Keratinocyte (primary cell): ENCODE data around the gene YWHAH. TPM values are rescaled to one million over a fixed set of nuclear protein-coding genes. Genes with fewer than 3 reads are reported as not detected.
A peak's percentile ranks its signal among the peaks of the same experiment; 100 is the strongest.

ENCODE experiments used
- DNase-seq: peaks from one replicate; pipeline ENCODE4 v3.0.0-alpha.2; 2011; ENCODE audit warnings: low read depth, missing footprints, low spot score
- FAIRE-seq: peaks from 2 replicates; lab custom pipeline; 2011; peaks lifted over from hg19 to GRCh38; lab: Jason Lieb, UNC
- H2AFZ ChIP-seq: 2 replicates; pipeline ENCODE4 v1.6.0; 2012; ENCODE audit warnings: low read length, control low read depth, inconsistent platforms; ENCODE audit not compliant: control insufficient read depth
- H3K27ac ChIP-seq: 2 replicates; pipeline ENCODE4 v1.5.1; 2011; ENCODE audit warnings: low read length; ENCODE audit not compliant: control insufficient read depth, insufficient read depth
- H3K27me3 ChIP-seq: 3 replicates; pipeline ENCODE4 v1.6.0; 2011; ENCODE audit warnings: low read length; ENCODE audit not compliant: control insufficient read depth, insufficient read depth; ENCODE audit errors: extremely low read depth
- H3K36me3 ChIP-seq, 2 experiments: 2 replicates in 1 of 2; 3 replicates in 1 of 2; pipeline ENCODE4 v1.5.1; 2011; ENCODE audit warnings: low read length in 2 of 2, mild to moderate bottlenecking in 1 of 2; ENCODE audit not compliant: control insufficient read depth in 2 of 2, insufficient read depth in 2 of 2; ENCODE audit errors: extremely low read depth in 1 of 2
- H3K4me1 ChIP-seq: 3 replicates; pipeline ENCODE4 v1.5.1; 2011; ENCODE audit warnings: low read length; ENCODE audit not compliant: control insufficient read depth, insufficient read depth; ENCODE audit errors: extremely low read depth
- H3K4me2 ChIP-seq: 3 replicates; pipeline ENCODE4 v1.6.0; 2011; ENCODE audit warnings: low read depth, low read length; ENCODE audit not compliant: control insufficient read depth, insufficient read depth; ENCODE audit errors: extremely low read depth
- H3K4me3 ChIP-seq, 3 experiments: fragments of 200-600 bp in 1 of 3; sonication (generic) in 1 of 3; 2 replicates in 2 of 3; 3 replicates in 1 of 3; pipeline ENCODE4 v1.5.1; 2011 to 2016; ENCODE audit warnings: low read length in 3 of 3, mild to moderate bottlenecking in 3 of 3, control low read depth in 2 of 3, inconsistent platforms in 1 of 3, low read depth in 1 of 3, mixed read lengths in 1 of 3, mixed run types in 1 of 3, moderate library complexity in 1 of 3; ENCODE audit not compliant: control insufficient read depth in 2 of 3, insufficient read depth in 2 of 3; ENCODE audit errors: extremely low read depth in 1 of 3
- H3K79me2 ChIP-seq: 2 replicates; pipeline ENCODE4 v1.6.0; 2012; ENCODE audit warnings: low read length; ENCODE audit not compliant: control insufficient read depth, insufficient read depth
- H3K9ac ChIP-seq: 3 replicates; pipeline ENCODE4 v1.6.0; 2011; ENCODE audit warnings: low read length; ENCODE audit not compliant: control insufficient read depth, insufficient read depth; ENCODE audit errors: extremely low read depth
- H3K9me1 ChIP-seq: 3 replicates; pipeline ENCODE4 v1.6.0; 2011; ENCODE audit warnings: low read length; ENCODE audit not compliant: control insufficient read depth, insufficient read depth; ENCODE audit errors: extremely low read depth
- H3K9me3 ChIP-seq: 2 replicates; pipeline ENCODE4 v1.5.1; 2012; ENCODE audit warnings: low read depth, low read length; ENCODE audit not compliant: control insufficient read depth
- H4K20me1 ChIP-seq: 3 replicates; pipeline ENCODE4 v1.6.0; 2011; ENCODE audit warnings: low read length; ENCODE audit not compliant: control insufficient read depth, insufficient read depth; ENCODE audit errors: extremely low read depth
- EZH2 ChIP-seq: IDR thresholded peaks from one replicate; pipeline ENCODE4 v1.6.1; 2012; ENCODE audit warnings: inconsistent platforms, mild to moderate bottlenecking, low read length, moderate library complexity
- dilution Hi-C: fragments of 300-500 bp; cut with MboI; formaldehyde crosslinking; loops from one replicate; pipeline ENCODE4 v1.7.0; 2020; ENCODE audit warnings: low sequenced_read_pairs; ENCODE audit not compliant: extremely low pct_ligation_motif_present
- polyA plus RNA-seq, 5 experiments: library from polyadenylated mRNA; depleted of rRNA in 3 of 5; stranded (reverse) in 3 of 5; stranded (forward) in 1 of 5; unstranded in 1 of 5; fragments of >200 nt; gene quantifications; 1 replicate in 1 of 5; 2 replicates in 3 of 5; 3 replicates in 1 of 5; pipeline versions ENCODE4 v1.2.1 to v1.2.3, GENCODE V29; 2011 to 2012; ENCODE audit warnings: missing spikeins in 2 of 5, low read depth in 1 of 5, low replicate concordance in 1 of 5
- small RNA-seq, 3 experiments: library from RNA; depleted of rRNA; stranded (forward); fragments of <200 nt; gene quantifications; one replicate each; pipeline ENCODE3, GENCODE V24; 2012; ENCODE audit warnings: low read depth in 3 of 3, low replicate concordance in 1 of 3; ENCODE audit not compliant: insufficient read length in 3 of 3
- TF ChIP-seq, protein P1 (sequence below), 3 experiments: IDR thresholded peaks in 1 of 3; conservative IDR thresholded peaks in 1 of 3; optimal IDR thresholded peaks in 1 of 3; 2 replicates in 2 of 3; 3 replicates in 1 of 3; pipeline versions ENCODE3 to v1.5.1; 2011; ENCODE audit warnings: low read length in 3 of 3, mild to moderate bottlenecking in 3 of 3, moderate library complexity in 2 of 3, control low read depth in 1 of 3, inconsistent platforms in 1 of 3; ENCODE audit not compliant: insufficient read depth in 2 of 3; ENCODE audit errors: extremely low read depth in 1 of 3

The YWHAH gene
- polyA plus RNA-seq, 1 donor (not counting 4 experiments of a cell fraction or from before 2014, with no cell fraction given), result 108 TPM

DNA sequence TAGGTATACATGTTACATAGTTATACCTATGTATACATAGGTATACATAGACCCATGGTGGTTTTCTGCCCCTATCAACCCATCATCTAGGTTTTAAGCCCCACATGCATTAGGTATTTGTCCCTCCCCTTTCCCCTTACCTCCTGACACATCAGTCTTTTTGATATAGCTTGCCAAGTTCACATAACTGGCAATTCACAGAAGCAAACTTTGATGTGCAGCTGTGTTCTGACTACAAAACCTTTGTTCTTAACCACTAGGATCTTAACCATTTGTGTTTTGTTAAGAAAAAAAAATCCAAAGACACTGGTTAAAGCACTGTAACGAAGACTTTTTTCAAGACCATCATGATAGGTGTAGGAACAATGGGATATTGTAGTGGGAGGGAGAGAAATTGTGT lies 55.8 kb downstream of the YWHAH start:
- DNase-seq (no peak), FAIRE-seq (no peak)
- Histone ChIP-seq H3K9ac (no peak overlapping the region), H2AFZ (no peak overlapping the region), H3K4me1 (no peaks in the 10 kb centered on the region), H3K79me2 (no peaks in the 10 kb centered on the region), H3K4me3 (no peak overlapping the region), H4K20me1 (no peaks in the 10 kb centered on the region), H3K4me2 (no peak overlapping the region), H3K27ac (no peak overlapping the region), H3K36me3 (no peaks in the 10 kb centered on the region), H3K9me3 (no peaks in the 10 kb centered on the region), H3K27me3 (peaks cover 4% of the 10 kb centered on the region), H3K9me1 (no peaks in the 10 kb centered on the region)
- TF ChIP-seq, protein P1, sequence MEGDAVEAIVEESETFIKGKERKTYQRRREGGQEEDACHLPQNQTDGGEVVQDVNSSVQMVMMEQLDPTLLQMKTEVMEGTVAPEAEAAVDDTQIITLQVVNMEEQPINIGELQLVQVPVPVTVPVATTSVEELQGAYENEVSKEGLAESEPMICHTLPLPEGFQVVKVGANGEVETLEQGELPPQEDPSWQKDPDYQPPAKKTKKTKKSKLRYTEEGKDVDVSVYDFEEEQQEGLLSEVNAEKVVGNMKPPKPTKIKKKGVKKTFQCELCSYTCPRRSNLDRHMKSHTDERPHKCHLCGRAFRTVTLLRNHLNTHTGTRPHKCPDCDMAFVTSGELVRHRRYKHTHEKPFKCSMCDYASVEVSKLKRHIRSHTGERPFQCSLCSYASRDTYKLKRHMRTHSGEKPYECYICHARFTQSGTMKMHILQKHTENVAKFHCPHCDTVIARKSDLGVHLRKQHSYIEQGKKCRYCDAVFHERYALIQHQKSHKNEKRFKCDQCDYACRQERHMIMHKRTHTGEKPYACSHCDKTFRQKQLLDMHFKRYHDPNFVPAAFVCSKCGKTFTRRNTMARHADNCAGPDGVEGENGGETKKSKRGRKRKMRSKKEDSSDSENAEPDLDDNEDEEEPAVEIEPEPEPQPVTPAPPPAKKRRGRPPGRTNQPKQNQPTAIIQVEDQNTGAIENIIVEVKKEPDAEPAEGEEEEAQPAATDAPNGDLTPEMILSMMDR (optimal IDR thresholded peaks at IDR 0.05 in 1 of 3, IDR thresholded peaks at IDR 0.05 in 1 of 3, conservative IDR thresholded peaks at IDR 0.05 in 1 of 3; ENCODE audit: extremely low read depth in 1 of 3, insufficient read depth in 2 of 3, low read length in 3 of 3), result no peak
- no peak for TF ChIP-seq EZH2
- dilution Hi-C loops, result no loop called here

DNA sequence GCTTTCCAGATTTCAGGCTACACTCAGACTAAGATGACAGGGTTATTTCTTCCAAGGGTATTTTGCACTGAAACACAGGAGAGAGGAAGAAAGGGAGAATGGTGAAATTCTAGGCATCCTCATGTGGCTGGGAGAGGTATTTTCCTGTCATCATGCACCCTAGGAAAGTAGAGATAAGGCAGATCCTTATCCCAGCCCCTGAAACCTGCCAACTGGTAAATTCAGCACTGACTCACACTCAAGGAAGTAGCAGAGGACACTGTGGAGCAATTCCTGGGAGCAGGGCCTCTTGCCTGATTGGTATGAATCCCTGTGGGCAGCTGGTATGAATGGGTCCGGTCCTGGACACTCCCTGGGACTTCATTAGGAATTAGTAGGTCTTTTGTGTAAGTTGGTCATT lies 61.1 kb downstream of the YWHAH start:
- no peak for DNase-seq
- Histone ChIP-seq H4K20me1 (no peaks in the 10 kb centered on the region), H3K79me2 (no peaks in the 10 kb centered on the region), H3K4me3 (no peak overlapping the region), H3K9me1 (no peaks in the 10 kb centered on the region), H3K27ac (no peak overlapping the region), H3K27me3 (no peaks in the 10 kb centered on the region), H3K36me3 (no peaks in the 10 kb centered on the region), H2AFZ (no peak overlapping the region), H3K9ac (no peak overlapping the region), H3K4me1 (no peaks in the 10 kb centered on the region), H3K9me3 (no peaks in the 10 kb centered on the region), H3K4me2 (no peak overlapping the region)
- TF ChIP-seq, protein P1 (optimal IDR thresholded peaks at IDR 0.05 in 1 of 3, IDR thresholded peaks at IDR 0.05 in 1 of 3, conservative IDR thresholded peaks at IDR 0.05 in 1 of 3; ENCODE audit: extremely low read depth in 1 of 3, insufficient read depth in 2 of 3, low read length in 3 of 3), result no peak
- TF ChIP-seq EZH2, result no peak
- dilution Hi-C loops, result no loop called here
- FAIRE-seq, result peak; percentile 53

Small RNA genes within 50 kb of the gene (small RNA-seq; reads per million reads assigned to genes)
- 0 to 0.75 (median 0) reads per million in 3 experiments for gene RN7SL305P

Other genes starting within 250 kb of the YWHAH start
- 12.3 to 14.0 TPM (median 13.6 TPM) in 3 replicates for gene PRR14L, start 194.4 kb upstream of the YWHAH start, polyA plus RNA-seq
- 6.5 to 9.7 TPM (median 7.6 TPM) in 3 replicates for gene DEPDC5, start 190.5 kb upstream of the YWHAH start, polyA plus RNA-seq
- gene SLC5A1, start 98.7 kb downstream of the YWHAH start, polyA plus RNA-seq, result 1.8 to 3.0 TPM (median 2.0 TPM) in 3 replicates
- gene C22orf42, start 214.8 kb downstream of the YWHAH start, polyA plus RNA-seq, result not detected in 3 replicates